Suprapubic skin (tissue), 3 donors: ENCODE measurements around the gene CLASP2.

Experiments used
- POLR2AphosphoS5 ChIP-seq, 3 donors: sonication (generic); formaldehyde crosslinking; IDR thresholded peaks; one replicate each; pipeline ENCODE4 v1.6.1; 2017; ENCODE audit warnings: antibody characterized with exemption in 3 of 3
- TF ChIP-seq, protein P1 (sequence below), 2 donors: fragments of 200-600 bp in 1 of 2; fragments of 450-650 bp in 1 of 2; sonication (generic) in 1 of 2; IDR thresholded peaks; one replicate each; pipeline ENCODE4 v1.5.1; 2016 to 2019; ENCODE audit warnings: antibody characterized with exemption in 2 of 2, mild to moderate bottlenecking in 1 of 2, moderate library complexity in 1 of 2

- TF ChIP-seq, protein P1, sequence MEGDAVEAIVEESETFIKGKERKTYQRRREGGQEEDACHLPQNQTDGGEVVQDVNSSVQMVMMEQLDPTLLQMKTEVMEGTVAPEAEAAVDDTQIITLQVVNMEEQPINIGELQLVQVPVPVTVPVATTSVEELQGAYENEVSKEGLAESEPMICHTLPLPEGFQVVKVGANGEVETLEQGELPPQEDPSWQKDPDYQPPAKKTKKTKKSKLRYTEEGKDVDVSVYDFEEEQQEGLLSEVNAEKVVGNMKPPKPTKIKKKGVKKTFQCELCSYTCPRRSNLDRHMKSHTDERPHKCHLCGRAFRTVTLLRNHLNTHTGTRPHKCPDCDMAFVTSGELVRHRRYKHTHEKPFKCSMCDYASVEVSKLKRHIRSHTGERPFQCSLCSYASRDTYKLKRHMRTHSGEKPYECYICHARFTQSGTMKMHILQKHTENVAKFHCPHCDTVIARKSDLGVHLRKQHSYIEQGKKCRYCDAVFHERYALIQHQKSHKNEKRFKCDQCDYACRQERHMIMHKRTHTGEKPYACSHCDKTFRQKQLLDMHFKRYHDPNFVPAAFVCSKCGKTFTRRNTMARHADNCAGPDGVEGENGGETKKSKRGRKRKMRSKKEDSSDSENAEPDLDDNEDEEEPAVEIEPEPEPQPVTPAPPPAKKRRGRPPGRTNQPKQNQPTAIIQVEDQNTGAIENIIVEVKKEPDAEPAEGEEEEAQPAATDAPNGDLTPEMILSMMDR (IDR thresholded peaks at IDR 0.05): no peak
- TF ChIP-seq POLR2AphosphoS5 (IDR thresholded peaks at IDR 0.05): no peak
These were observed 40.0 kb downstream of the CLASP2 start for GRCh38 chr3:33678073-33678472.
